Motor neuron (in vitro differentiated cells): Measurements from ENCODE around the gene CAND1. TPM values are rescaled to one million over a fixed set of nuclear protein-coding genes. Genes with fewer than 3 reads are reported as not detected.

Experiments used
- ATAC-seq, 8 experiments: fragments of 200-7000 bp; cut with Tn5 transposase; replicated peaks in 6 of 8; 2 replicates each; pipeline ENCODE4 v1.8.0; 2021; ENCODE audit warnings: mild to moderate bottlenecking in 8 of 8, moderate library complexity in 8 of 8
- H3K27ac ChIP-seq, 2 donors: fragments of 250-450 bp; sonication (Bioruptor Pico); 2 replicates each; pipeline ENCODE4 v1.9.0; 2021; ENCODE audit warnings: antibody characterized with exemption in 2 of 2, mild to moderate bottlenecking in 2 of 2, moderate library complexity in 1 of 2
- H3K4me1 ChIP-seq, 2 donors: fragments of 250-450 bp; sonication (Bioruptor Pico); replicated peaks in 1 of 2; 2 replicates each; pipeline ENCODE4 v1.6.1; 2021; ENCODE audit warnings: antibody characterized with exemption in 2 of 2, mild to moderate bottlenecking in 2 of 2, moderate library complexity in 1 of 2
- H3K4me3 ChIP-seq, 5 donors: fragments of 250-450 bp; sonication (Bioruptor Pico); 2 replicates each; pipeline ENCODE4 v1.9.0; 2021; ENCODE audit warnings: antibody characterized with exemption in 5 of 5, mild to moderate bottlenecking in 5 of 5, moderate library complexity in 4 of 5
- WGBS, 10 experiments: fragments of 450-650 bp; shearing (Covaris generic); methylation state at CpG; one replicate each; pipeline ENCODE4 v1.0.0; 2022; 5-methylcytosine and 5-hydroxymethylcytosine counted together
- in situ Hi-C, 9 experiments: fragments of 400-800 bp; cut with MboI; loops; one replicate each; pipeline ENCODE4 v1.15.0; 2021; ENCODE audit warnings: low sequenced_read_pairs in 9 of 9, low pct_unique_long_range_greater_than_20kb in 2 of 9; ENCODE audit not compliant: unreplicated experiment in 9 of 9
- total RNA-seq, 8 experiments: library from RNA; unstranded; fragments of 300-600 nt; gene quantifications; 2 replicates each; pipeline versions ENCODE4 v1.2.3 to v1.2.4, GENCODE V29; 2022

Gene CAND1
- total RNA-seq, 8 experiments from 2014 or later: 52.0 to 110 (median 89.1) TPM

GRCh38 chr12:67288561-67288960, 19.4 kb downstream of the CAND1 start:
- in situ Hi-C loops: no loop called here

DNA sequence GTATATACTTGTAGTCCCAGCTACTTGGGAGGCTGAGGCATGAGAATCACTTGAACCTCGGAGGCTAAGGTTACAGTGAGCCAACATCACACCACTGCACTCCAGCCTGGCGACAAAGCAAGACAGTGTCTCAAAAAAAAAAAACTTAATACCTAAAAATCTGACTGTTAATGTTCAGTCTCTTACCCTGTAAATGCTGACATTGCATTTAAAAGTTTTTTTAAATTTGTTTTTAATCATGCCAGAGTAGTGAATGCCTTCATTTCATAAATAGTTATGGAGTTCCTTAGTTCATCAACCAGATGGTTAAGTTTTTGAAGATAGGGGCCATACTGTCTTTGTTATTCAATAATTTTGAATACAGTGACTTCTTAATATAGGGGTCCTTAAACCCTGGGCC, 21.2 kb downstream of the CAND1 start:
- H3K27ac ChIP-seq: no peak overlapping the region
- ATAC-seq: no peak
- WGBS, 10 experiments: 80 to 100% (median 94%) methylated on average over 1 to 2 of the region's 2 CpGs; no CpG with 5 or more reads in 7 of the 10 experiments
- no peak overlapping the region for H3K4me3 ChIP-seq
- in situ Hi-C loops: no loop called here
- no peaks in the 10 kb centered on the region for H3K4me1 ChIP-seq

More at GRCh38 chr12:67288561-67288960, 19.4 kb downstream of the CAND1 start:
- no peak overlapping the region for H3K4me3 ChIP-seq
- H3K4me1 ChIP-seq: no peaks in the 10 kb centered on the region
- WGBS, 10 experiments: 60 to 100% (median 100%) methylated on average over 1 to 2 of the region's 2 CpGs; no CpG with 5 or more reads in 2 of the 10 experiments
- ATAC-seq: no peak
- H3K27ac ChIP-seq: no peak overlapping the region

- 64 to 100% (median 93%) methylated on average over 1 to 2 of the region's 2 CpGs; no CpG with 5 or more reads in 1 of the 10 experiments for WGBS, 10 experiments
- ATAC-seq: peak in 1 of 8 experiments; percentile 43
- in situ Hi-C loops: no loop called here
Measured at GRCh38 chr12:67299526-67299925, 30.4 kb downstream of the CAND1 start.

GRCh38 chr12:67299926-67300325, 30.8 kb downstream of the CAND1 start:
- in situ Hi-C loops: no loop called here
- H3K4me3 ChIP-seq: no peak overlapping the region
- 60 to 100% (median 89%) methylated on average over 1 to 4 of the region's 4 CpGs for WGBS, 10 experiments
- no peak overlapping the region for H3K27ac ChIP-seq
- ATAC-seq: peak in 3 of 8 experiments; percentile 8 to 98 (median 27)
- no peaks in the 10 kb centered on the region for H3K4me1 ChIP-seq

More at GRCh38 chr12:67299526-67299925, 30.4 kb downstream of the CAND1 start:
- Histone ChIP-seq H3K4me1 (no peaks in the 10 kb centered on the region), H3K27ac (no peak overlapping the region), H3K4me3 (no peak overlapping the region)

GRCh38 chr12:67302162-67302561, 33.0 kb downstream of the CAND1 start:
- Histone ChIP-seq H3K27ac (no peak overlapping the region), H3K4me1 (no peaks in the 10 kb centered on the region), H3K4me3 (no peak overlapping the region)
- ATAC-seq: no peak
- in situ Hi-C loops: no loop called here
- 83 to 100% (median 96%) methylated on average over 2 to 7 of the region's 7 CpGs; no CpG with 5 or more reads in 1 of the 10 experiments for WGBS, 10 experiments

DNA sequence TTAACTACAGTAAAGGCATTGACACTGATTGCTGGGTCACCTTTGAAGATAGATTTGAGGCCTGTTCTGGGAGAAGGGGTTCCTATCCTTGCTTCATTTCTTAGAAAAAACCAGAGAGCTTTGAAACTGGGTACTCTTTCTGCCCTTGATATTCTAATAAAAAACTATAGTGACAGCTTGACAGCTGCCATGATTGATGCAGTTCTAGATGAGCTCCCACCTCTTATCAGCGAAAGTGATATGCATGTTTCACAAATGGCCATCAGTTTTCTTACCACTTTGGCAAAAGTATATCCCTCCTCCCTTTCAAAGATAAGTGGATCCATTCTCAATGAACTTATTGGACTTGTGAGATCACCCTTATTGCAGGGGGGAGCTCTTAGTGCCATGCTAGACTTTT, 36.4 kb downstream of the CAND1 start:
- 88 to 100% (median 100%) methylated on average over 1 of the region's 1 CpG; no CpG with 5 or more reads in 5 of the 10 experiments for WGBS, 10 experiments
- Histone ChIP-seq H3K27ac (no peak overlapping the region), H3K4me1 (no peaks in the 10 kb centered on the region), H3K4me3 (no peak overlapping the region)
- no peak for ATAC-seq
- in situ Hi-C loops: no loop called here

GRCh38 chr12:67306712-67307111, 37.6 kb downstream of the CAND1 start:
- Histone ChIP-seq H3K4me3 (no peak overlapping the region), H3K4me1 (no peaks in the 10 kb centered on the region), H3K27ac (no peak overlapping the region)
- ATAC-seq: no peak
- 92 to 100% (median 100%) methylated on average over 1 to 2 of the region's 2 CpGs for WGBS, 10 experiments
- in situ Hi-C loops: no loop called here

GRCh38 chr12:67315661-67316060, 46.5 kb downstream of the CAND1 start:
- in situ Hi-C loops: no loop called here
- no peak overlapping the region for H3K27ac ChIP-seq
- WGBS, 10 experiments: 0 to 100% (median 88%) methylated on average over 1 of the region's 1 CpG; no CpG with 5 or more reads in 2 of the 10 experiments

DNA sequence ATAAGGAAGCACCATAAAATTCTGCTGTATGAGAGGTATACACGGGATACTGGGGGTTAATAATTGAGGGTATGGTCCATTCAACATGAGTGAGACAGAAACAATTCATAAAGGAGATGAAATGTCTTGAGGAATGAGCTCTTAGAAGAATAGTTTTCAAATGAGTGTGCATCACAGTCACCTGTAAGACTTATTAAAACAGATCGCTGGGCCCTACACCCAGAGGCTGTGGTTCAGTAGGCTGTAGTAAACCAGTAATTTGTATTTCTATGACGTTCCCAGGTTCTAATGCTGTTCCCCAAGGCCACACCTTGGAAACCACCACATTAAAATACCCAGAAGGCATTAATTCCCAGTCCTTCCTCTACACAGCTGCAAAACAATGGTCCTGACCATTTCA, 49.6 kb downstream of the CAND1 start:
- Histone ChIP-seq H3K4me3 (no peak overlapping the region), H3K27ac (no peak overlapping the region), H3K4me1 (no peaks in the 10 kb centered on the region)
- no peak for ATAC-seq
- WGBS, 10 experiments: 60 to 100% (median 92%) methylated on average over 1 to 3 of the region's 3 CpGs
- in situ Hi-C loops: no loop called here

More at GRCh38 chr12:67315661-67316060, 46.5 kb downstream of the CAND1 start:
- Histone ChIP-seq H3K4me1 (no peaks in the 10 kb centered on the region), H3K4me3 (no peak overlapping the region)
- ATAC-seq: no peak

DNA sequence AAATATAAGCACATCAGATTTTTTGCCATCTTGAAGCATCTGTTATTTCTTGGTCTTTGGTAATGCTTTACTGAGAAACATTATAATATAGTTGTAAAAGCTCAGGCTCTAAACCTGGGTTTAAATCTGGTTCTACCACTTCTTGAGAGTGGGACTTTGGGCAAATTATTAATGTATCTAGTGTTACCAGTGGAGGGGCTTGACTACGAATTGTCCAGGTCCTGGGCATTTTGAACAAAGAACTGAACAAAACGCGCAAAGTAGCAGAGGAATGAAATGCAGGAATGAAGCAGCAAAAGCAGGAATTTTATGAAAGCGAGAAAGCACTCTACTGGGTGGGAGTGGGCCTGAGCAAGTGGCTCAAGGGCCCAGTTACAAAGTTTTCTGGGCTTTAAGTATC, 50.8 kb downstream of the CAND1 start:
- H3K27ac ChIP-seq: no peak overlapping the region
- in situ Hi-C loops: no loop called here
- ATAC-seq: no peak
- no peaks in the 10 kb centered on the region for H3K4me1 ChIP-seq
- H3K4me3 ChIP-seq: no peak overlapping the region
- 92 to 100% (median 100%) methylated on average over 1 to 4 of the region's 4 CpGs; no CpG with 5 or more reads in 5 of the 10 experiments for WGBS, 10 experiments

DNA sequence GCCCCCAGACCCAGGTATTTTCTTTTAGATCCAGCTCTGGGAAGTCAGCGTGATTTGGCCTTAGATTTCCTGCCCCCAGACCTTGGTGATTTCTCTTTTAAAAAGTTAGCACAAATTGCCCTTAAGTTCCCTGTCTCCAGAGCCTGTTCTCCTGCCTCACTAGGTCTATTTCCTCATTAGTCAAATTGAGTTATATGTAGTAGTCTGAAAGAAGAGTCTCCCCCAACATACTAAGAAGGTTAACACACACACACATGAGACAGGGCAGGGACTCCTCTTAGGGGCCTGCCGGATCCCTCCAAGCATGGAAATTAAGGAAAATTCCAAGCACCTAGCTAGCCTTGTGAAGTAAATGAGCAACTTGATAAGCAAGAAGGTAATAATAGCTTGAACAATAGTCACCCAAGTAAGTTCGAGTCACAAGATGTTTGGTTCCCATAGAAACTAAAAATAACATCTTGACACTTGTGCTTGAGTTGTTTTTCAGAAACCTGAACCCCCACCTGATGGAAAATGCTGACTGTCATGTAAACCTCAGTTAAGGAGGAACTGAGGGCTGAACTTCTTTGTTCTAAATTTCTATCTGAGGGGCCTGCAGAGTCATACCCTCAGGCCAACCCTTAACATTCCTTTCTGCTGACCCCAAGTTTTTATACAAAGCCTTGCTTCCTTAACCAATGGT, 51.6 kb downstream of the CAND1 start:
- no peak for ATAC-seq
- in situ Hi-C loops: no loop called here
- no peak overlapping the region for H3K27ac ChIP-seq
- H3K4me3 ChIP-seq: no peak overlapping the region
- 40 to 100% (median 96%) methylated on average over 1 to 3 of the region's 3 CpGs; no CpG with 5 or more reads in 2 of the 10 experiments for WGBS, 10 experiments
- H3K4me1 ChIP-seq: no peaks in the 10 kb centered on the region

GRCh38 chr12:67322580-67322979, 53.4 kb downstream of the CAND1 start:
- in situ Hi-C loops: no loop called here
- no peak overlapping the region for H3K4me3 ChIP-seq
- H3K27ac ChIP-seq: no peak overlapping the region
- ATAC-seq: peak in 1 of 8 experiments; percentile 16
- 87 to 100% (median 100%) methylated on average over 1 to 7 of the region's 12 CpGs; no CpG with 5 or more reads in 5 of the 10 experiments for WGBS, 10 experiments
- no peaks in the 10 kb centered on the region for H3K4me1 ChIP-seq

- WGBS, 10 experiments: 86 to 100% methylated on average over 1 of the region's 3 CpGs; no CpG with 5 or more reads in 8 of the 10 experiments
- no peak overlapping the region for H3K4me3 ChIP-seq
- H3K27ac ChIP-seq: no peak overlapping the region
- no peaks in the 10 kb centered on the region for H3K4me1 ChIP-seq
- in situ Hi-C loops: no loop called here
- no peak for ATAC-seq
Measured at GRCh38 chr12:67323007-67323406, 53.8 kb downstream of the CAND1 start.

- Histone ChIP-seq H3K4me3 (no peak overlapping the region), H3K4me1 (no peaks in the 10 kb centered on the region), H3K27ac (no peak overlapping the region)
- in situ Hi-C loops: no loop called here
- no peak for ATAC-seq
Measured at GRCh38 chr12:67326637-67327036, 57.5 kb downstream of the CAND1 start.
